NB4 (cell line): ENCODE data around the gene NBPF8.
"Not testable (repeated sequence)": the region's sequence is repeated elsewhere in the genome, so short reads cannot be mapped to it uniquely, and the experiment has no call there.

Experiments used
- MAX ChIP-seq: IDR thresholded peaks from 2 replicates; pipeline ENCODE4 v1.6.1; 2011; ENCODE audit warnings: low read depth, low read length
- POLR2A ChIP-seq: IDR thresholded peaks from 2 replicates; pipeline ENCODE4 v1.6.1; 2011; ENCODE audit warnings: mild to moderate bottlenecking; ENCODE audit not compliant: insufficient read length; ENCODE audit errors: extremely low read depth
- TF ChIP-seq, protein P1 (sequence below): IDR thresholded peaks from one replicate; pipeline ENCODE4 v1.5.1; 2012; ENCODE audit warnings: low read depth, low read length

GRCh38 chr1:120405348-120405747, 9.5 kb upstream of the NBPF8 start:
- TF ChIP-seq, protein P1, sequence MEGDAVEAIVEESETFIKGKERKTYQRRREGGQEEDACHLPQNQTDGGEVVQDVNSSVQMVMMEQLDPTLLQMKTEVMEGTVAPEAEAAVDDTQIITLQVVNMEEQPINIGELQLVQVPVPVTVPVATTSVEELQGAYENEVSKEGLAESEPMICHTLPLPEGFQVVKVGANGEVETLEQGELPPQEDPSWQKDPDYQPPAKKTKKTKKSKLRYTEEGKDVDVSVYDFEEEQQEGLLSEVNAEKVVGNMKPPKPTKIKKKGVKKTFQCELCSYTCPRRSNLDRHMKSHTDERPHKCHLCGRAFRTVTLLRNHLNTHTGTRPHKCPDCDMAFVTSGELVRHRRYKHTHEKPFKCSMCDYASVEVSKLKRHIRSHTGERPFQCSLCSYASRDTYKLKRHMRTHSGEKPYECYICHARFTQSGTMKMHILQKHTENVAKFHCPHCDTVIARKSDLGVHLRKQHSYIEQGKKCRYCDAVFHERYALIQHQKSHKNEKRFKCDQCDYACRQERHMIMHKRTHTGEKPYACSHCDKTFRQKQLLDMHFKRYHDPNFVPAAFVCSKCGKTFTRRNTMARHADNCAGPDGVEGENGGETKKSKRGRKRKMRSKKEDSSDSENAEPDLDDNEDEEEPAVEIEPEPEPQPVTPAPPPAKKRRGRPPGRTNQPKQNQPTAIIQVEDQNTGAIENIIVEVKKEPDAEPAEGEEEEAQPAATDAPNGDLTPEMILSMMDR, result not testable (repeated sequence)
- not testable (repeated sequence) for TF ChIP-seq MAX, POLR2A
